Adrenal gland (tissue), 12 donors: Measurements from ENCODE around the gene OSBPL9. TPM values are rescaled to one million over a fixed set of nuclear protein-coding genes. Genes with fewer than 3 reads are reported as not detected.

Experiments used
- DNase-seq, 7 donors: peaks; one replicate each; pipeline ENCODE4 v3.0.0-alpha.2; 2019 to 2020
- H3K27ac ChIP-seq, 5 donors: fragments of 200-600 bp; sonication (generic) in 4 of 5; 1 replicate in 3 of 5; 2 replicates in 2 of 5; pipeline versions ENCODE4 v1.5.1 to v1.8.0; 2016 to 2020; ENCODE audit warnings: mild to moderate bottlenecking in 1 of 5
- H3K27me3 ChIP-seq: fragments of 200-600 bp; 2 replicates; pipeline ENCODE4 v1.8.0; 2021
- H3K36me3 ChIP-seq, 2 donors: fragments of 200-600 bp; replicated peaks in 1 of 2; 1 replicate in 1 of 2; 2 replicates in 1 of 2; pipeline versions ENCODE4 v1.5.1 to v1.8.0; 2018 to 2022
- H3K4me1 ChIP-seq, 2 donors: fragments of 200-600 bp; replicated peaks in 1 of 2; 1 replicate in 1 of 2; 2 replicates in 1 of 2; pipeline versions ENCODE4 v1.5.1 to v1.8.0; 2018 to 2021
- H3K4me3 ChIP-seq, 4 donors: fragments of 200-600 bp; sonication (generic) in 3 of 4; one replicate each; pipeline ENCODE4 v1.5.1; 2016 to 2018
- H3K9me3 ChIP-seq, 3 donors: fragments of 200-600 bp; sonication (generic) in 1 of 3; replicated peaks in 1 of 3; 1 replicate in 2 of 3; 2 replicates in 1 of 3; pipeline versions ENCODE4 v1.5.1 to v1.8.0; 2016 to 2021
- CTCF ChIP-seq, 6 experiments: fragments of 450-650 bp in 4 of 6; fragments of 200-600 bp in 2 of 6; sonication (generic) in 1 of 6; IDR thresholded peaks; 1 replicate in 5 of 6; 2 replicates in 1 of 6; pipeline versions ENCODE4 v1.5.1 to v1.8.0; 2016 to 2021; ENCODE audit warnings: antibody characterized with exemption in 6 of 6, mild to moderate bottlenecking in 2 of 6, moderate library complexity in 1 of 6
- POLR2A ChIP-seq, 2 donors: fragments of 450-650 bp; IDR thresholded peaks; one replicate each; pipeline ENCODE4 v1.6.1; 2017; ENCODE audit warnings: antibody characterized with exemption in 2 of 2, mild to moderate bottlenecking in 2 of 2, moderate library complexity in 1 of 2
- WGBS, 4 donors: extraction: QIAGEN DNeasy Blood & Tissue Kit in 2 of 4; methylation state at CpG; one replicate each; pipeline versions ENCODE4 v1.1.5 to v1.1.7; 2013 to 2017; 5-methylcytosine and 5-hydroxymethylcytosine counted together
- intact Hi-C, 2 donors: fragments of 100-400 bp; cut with DNase I; formaldehyde crosslinking; loops; one replicate each; pipeline versions ENCODE4 v1.14.1 to v1.15.0; 2022 to 2023
- polyA plus RNA-seq, 3 donors: library from polyadenylated mRNA; stranded (reverse); fragments of 200-250 nt in 2 of 3; fragments of 350-450 nt in 1 of 3; fragmentation: Illumina TruSeq in 1 of 3; extraction: RNeasy Lipid Tissue Mini Kit (QIAGEN cat#74804) in 1 of 3; gene quantifications; one replicate each; pipeline ENCODE4 v1.2.3, GENCODE V29; 2013 to 2014
- total RNA-seq, 9 donors: library from RNA; depleted of rRNA in 4 of 9; stranded (reverse); fragments of >200 nt in 4 of 9; fragments of 120-200 nt in 1 of 9; fragmentation: NEBNext Ultra II Directional in 1 of 9; extraction: Animal tissue kit (Norgen Biotek cat#: 25700) in 1 of 9; gene quantifications; one replicate each; pipeline versions ENCODE4 v1.1.0 to v1.2.4, GENCODE V29; 2013 to 2023
- donor health status: healthy with polysubstance abuse.
- donor health status: Bipolar disorder and iron deficiency.
- donor health status: DM: yes; HTN: yes; CAD: no.
- donor health status: DM: no; HTN: no; CAD: no.
- donor health status: DM: no; HTN: no; CAD: no.
- donor health status: DM: yes; HTN: yes; CAD: no.

The OSBPL9 gene
- total and polyA plus RNA-seq, 12 donors, result 61.9 to 180 (median 87.3) TPM

- Histone ChIP-seq H3K4me1 (no peaks in the 10 kb centered on the region), H3K4me3 (no peak overlapping the region), H3K9me3 (no peaks in the 10 kb centered on the region), H3K27ac (no peak overlapping the region), H3K36me3 (peaks cover 0 to 98% of the 10 kb centered on the region in 2 donors), H3K27me3 (no peaks in the 10 kb centered on the region)
- intact Hi-C loops, result no loop called here
- DNase-seq, result no peak
- WGBS, 4 donors, result 78 to 88% (median 82%) methylated on average over 2 of the region's 2 CpGs
- TF ChIP-seq CTCF (IDR thresholded peaks at IDR 0.05), result no peak
- no peak for TF ChIP-seq POLR2A (IDR thresholded peaks at IDR 0.05)
These were observed 172.0 kb downstream of the OSBPL9 start for GRCh38 chr1:51788938-51789337.

GRCh38 chr1:51789342-51789741 lies 172.4 kb downstream of the OSBPL9 start:
- TF ChIP-seq CTCF (IDR thresholded peaks at IDR 0.05), result no peak
- no peak for TF ChIP-seq POLR2A (IDR thresholded peaks at IDR 0.05)
- Histone ChIP-seq H3K4me1 (no peaks in the 10 kb centered on the region), H3K4me3 (no peak overlapping the region), H3K27me3 (no peaks in the 10 kb centered on the region), H3K9me3 (no peaks in the 10 kb centered on the region), H3K27ac (no peak overlapping the region), H3K36me3 (peaks cover 0 to 98% of the 10 kb centered on the region in 2 donors)
- intact Hi-C loops, result no loop called here
- DNase-seq, result no peak
- WGBS, 4 donors, result 94 to 100% (median 95%) methylated on average over 1 of the region's 1 CpG

- TF ChIP-seq CTCF (IDR thresholded peaks at IDR 0.05) (no peak), POLR2A (IDR thresholded peaks at IDR 0.05) (no peak)
- Histone ChIP-seq H3K36me3 (peaks cover 0 to 96% of the 10 kb centered on the region in 2 donors), H3K27ac (no peak overlapping the region), H3K27me3 (no peaks in the 10 kb centered on the region), H3K4me3 (no peak overlapping the region), H3K4me1 (no peaks in the 10 kb centered on the region), H3K9me3 (no peaks in the 10 kb centered on the region)
- WGBS, 4 donors, result 94 to 97% (median 95%) methylated on average over 4 to 6 of the region's 6 CpGs
- DNase-seq, result no peak
- intact Hi-C loops, result loop anchor here in 1 of 2 donors (10.0 kb wide), 1 partner anchor 64 kb away; no protein-coding TSS in a partner anchor
These were observed 173.5 kb downstream of the OSBPL9 start for GRCh38 chr1:51790385-51790784.

- 83 to 100% (median 91%) methylated on average over 1 of the region's 1 CpG for WGBS, 4 donors
- TF ChIP-seq POLR2A (IDR thresholded peaks at IDR 0.05) (no peak), CTCF (IDR thresholded peaks at IDR 0.05) (no peak)
These were observed 175.0 kb downstream of the OSBPL9 start for GRCh38 chr1:51791888-51792287.

More at GRCh38 chr1:51791888-51792287, 175.0 kb downstream of the OSBPL9 start:
- Histone ChIP-seq H3K27ac (no peak overlapping the region), H3K4me1 (no peaks in the 10 kb centered on the region), H3K4me3 (no peak overlapping the region), H3K36me3 (peaks cover 0 to 87% of the 10 kb centered on the region in 2 donors), H3K9me3 (no peaks in the 10 kb centered on the region), H3K27me3 (no peaks in the 10 kb centered on the region)
- intact Hi-C loops, result loop anchor here in 1 of 2 donors (10.0 kb wide), 1 partner anchor 63 kb away; no protein-coding TSS in a partner anchor
- no peak for DNase-seq
